Measurements from ENCODE around the gene HHEX. TPM values are rescaled to one million over a fixed set of nuclear protein-coding genes. Genes with fewer than 3 reads are reported as not detected.
A peak's percentile ranks its signal among the peaks of the same experiment; 100 is the strongest.

Gene HHEX
- total RNA-seq, 1 donor from 2014 or later = 6.1 TPM

- Histone ChIP-seq H3K9me3 (no peaks in the 10 kb centered on the region), H3K36me3 (no peaks in the 10 kb centered on the region), H3K27me3 (no peaks in the 10 kb centered on the region), H3K4me3 (no peak overlapping the region), H3K27ac (no peak overlapping the region), H3K4me1 (no peaks in the 10 kb centered on the region)
- no peak for DNase-seq (ENCODE audit: extremely low spot score in 2 of 2)
- TF ChIP-seq CTCF (IDR thresholded peaks at IDR 0.05) = no peak
- no peak for TF ChIP-seq POLR2A (IDR thresholded peaks at IDR 0.05)
- TF ChIP-seq POLR2AphosphoS5 (IDR thresholded peaks at IDR 0.05; ENCODE audit: insufficient read depth in 1 of 2, low read depth in 1 of 2) = no peak
- intact Hi-C loops (cut with DNase I) = no loop called here
These were observed 22.7 kb upstream of the HHEX start for GRCh38 chr10:92667078-92667477.

GRCh38 chr10:92677708-92678107, 12.0 kb upstream of the HHEX start:
- DNase-seq (ENCODE audit: extremely low spot score in 2 of 2) = no peak
- TF ChIP-seq CTCF (IDR thresholded peaks at IDR 0.05) (no peak), POLR2A (IDR thresholded peaks at IDR 0.05) (no peak)
- H3K9me3 ChIP-seq = no peaks in the 10 kb centered on the region
- no peaks in the 10 kb centered on the region for H3K27me3 ChIP-seq
- no peak overlapping the region for H3K4me3 ChIP-seq
- intact Hi-C loops (cut with DNase I) = no loop called here
- H3K36me3 ChIP-seq = no peaks in the 10 kb centered on the region
- no peaks in the 10 kb centered on the region for H3K4me1 ChIP-seq
- H3K27ac ChIP-seq = no peak overlapping the region

- DNase-seq (ENCODE audit: extremely low spot score in 2 of 2) = no peak
- H3K4me3 ChIP-seq = no peak overlapping the region
These were observed 11.5 kb upstream of the HHEX start for GRCh38 chr10:92678206-92678605.

GRCh38 chr10:92681306-92681834, 8.4 kb upstream of the HHEX start:
- no peaks in the 10 kb centered on the region for H3K27me3 ChIP-seq
- TF ChIP-seq CTCF (IDR thresholded peaks at IDR 0.05) (no peak), POLR2A (IDR thresholded peaks at IDR 0.05) (no peak), POLR2AphosphoS5 (IDR thresholded peaks at IDR 0.05; ENCODE audit: insufficient read depth in 1 of 2, low read depth in 1 of 2) (no peak)
- no peak overlapping the region for H3K27ac ChIP-seq
- intact Hi-C loops (cut with DNase I) = no loop called here
- H3K9me3 ChIP-seq = no peaks in the 10 kb centered on the region
- no peak overlapping the region for H3K4me3 ChIP-seq
- no peak for DNase-seq (ENCODE audit: extremely low spot score in 2 of 2)
- no peaks in the 10 kb centered on the region for H3K36me3 ChIP-seq
- H3K4me1 ChIP-seq = no peaks in the 10 kb centered on the region

More at GRCh38 chr10:92678206-92678605, 11.5 kb upstream of the HHEX start:
- Histone ChIP-seq H3K36me3 (no peaks in the 10 kb centered on the region), H3K9me3 (no peaks in the 10 kb centered on the region), H3K27me3 (no peaks in the 10 kb centered on the region), H3K27ac (no peak overlapping the region), H3K4me1 (no peaks in the 10 kb centered on the region)
- intact Hi-C loops (cut with DNase I) = no loop called here
- TF ChIP-seq POLR2AphosphoS5 (IDR thresholded peaks at IDR 0.05; ENCODE audit: insufficient read depth in 1 of 2, low read depth in 1 of 2) (no peak), CTCF (IDR thresholded peaks at IDR 0.05) (no peak), POLR2A (IDR thresholded peaks at IDR 0.05) (no peak)

- H3K27ac ChIP-seq = no peak overlapping the region
- intact Hi-C loops (cut with DNase I) = no loop called here
- H3K4me3 ChIP-seq = peak overlapping the region; percentile 58 to 61
- H3K4me1 ChIP-seq = peaks cover 15% of the 10 kb centered on the region
- H3K9me3 ChIP-seq = no peaks in the 10 kb centered on the region
- peaks cover 6% of the 10 kb centered on the region for H3K27me3 ChIP-seq
- H3K36me3 ChIP-seq = no peaks in the 10 kb centered on the region
- no peak for TF ChIP-seq POLR2A (IDR thresholded peaks at IDR 0.05)
- TF ChIP-seq CTCF (IDR thresholded peaks at IDR 0.05) = no peak
- no peak for TF ChIP-seq POLR2AphosphoS5 (IDR thresholded peaks at IDR 0.05; ENCODE audit: insufficient read depth in 1 of 2, low read depth in 1 of 2)
- no peak for DNase-seq (ENCODE audit: extremely low spot score in 2 of 2)
These were observed 1.2 kb upstream of the HHEX start for GRCh38 chr10:92688573-92688926.
